ENCODE measurements around the gene NOL12.

Gene NOL12

DNA sequence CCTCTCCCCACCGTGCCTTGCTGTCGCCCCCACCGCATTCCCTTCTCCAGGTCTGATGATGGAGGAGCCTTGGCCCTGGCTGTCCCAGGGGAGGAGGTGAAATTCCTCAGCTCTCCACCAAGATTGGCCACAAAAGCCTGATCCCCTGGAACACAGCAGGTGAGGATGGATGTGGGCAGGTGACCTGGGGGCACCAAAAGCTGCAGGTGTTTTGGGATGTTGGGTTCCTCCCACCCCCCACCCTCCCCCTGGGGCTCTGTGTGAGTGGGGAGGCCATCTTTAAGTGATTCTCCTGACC is 11.3 kb downstream of the NOL12 start:
- H3K27ac ChIP-seq (ENCODE audit: extremely low read depth, low read depth, low read length), result no peak overlapping the region
- POLR2A ChIA-PET, result no interaction called here
- H3K4me1 ChIP-seq (ENCODE audit: control insufficient read depth, insufficient read depth, low read length), result peaks cover 6% of the 10 kb centered on the region
- no peak for TF ChIP-seq ZNF23 (tag by site-specific recombination; IDR thresholded peaks at IDR 0.05; ENCODE audit: borderline replicate concordance)
- no peak for TF ChIP-seq ZNF311 (tag by site-specific recombination; IDR thresholded peaks at IDR 0.05; ENCODE audit: borderline replicate concordance)
- TF ChIP-seq ZBTB48 (tag by site-specific recombination; IDR thresholded peaks at IDR 0.05), result peak; percentile 14; the same call in 1 of the 2 replicates
- TF ChIP-seq WT1 (tag by site-specific recombination; IDR thresholded peaks at IDR 0.05), result no peak
- H3K9me3 ChIP-seq (ENCODE audit: control insufficient read depth, insufficient read depth, low read depth, low read length), result no peaks in the 10 kb centered on the region
- H3K4me3 ChIP-seq (ENCODE audit: low read depth, low read length), result no peak overlapping the region
- H3K36me3 ChIP-seq (ENCODE audit: control insufficient read depth in 2 of 2, insufficient read depth in 1 of 2, low read length in 2 of 2), result peaks cover 7 to 14% of the 10 kb centered on the region in 2 experiments; a peak in 2 of 3 replicates
- CTCF ChIA-PET, result interaction anchor here (0.6 to 3.1 kb wide), 6 partner anchors 10 to 96 kb away, joined by 3 to 13 read pairs (median 3); no protein-coding TSS in a partner anchor

- POLR2A ChIA-PET, result no interaction called here
- Histone ChIP-seq H3K4me1 (ENCODE audit: control insufficient read depth, insufficient read depth, low read length) (peaks cover 3% of the 10 kb centered on the region), H3K36me3 (ENCODE audit: control insufficient read depth in 2 of 2, insufficient read depth in 1 of 2, low read length in 2 of 2) (no peaks in the 10 kb centered on the region)
Measured at GRCh38 chr22:37701141-37701786, 15.1 kb downstream of the NOL12 start.

DNA sequence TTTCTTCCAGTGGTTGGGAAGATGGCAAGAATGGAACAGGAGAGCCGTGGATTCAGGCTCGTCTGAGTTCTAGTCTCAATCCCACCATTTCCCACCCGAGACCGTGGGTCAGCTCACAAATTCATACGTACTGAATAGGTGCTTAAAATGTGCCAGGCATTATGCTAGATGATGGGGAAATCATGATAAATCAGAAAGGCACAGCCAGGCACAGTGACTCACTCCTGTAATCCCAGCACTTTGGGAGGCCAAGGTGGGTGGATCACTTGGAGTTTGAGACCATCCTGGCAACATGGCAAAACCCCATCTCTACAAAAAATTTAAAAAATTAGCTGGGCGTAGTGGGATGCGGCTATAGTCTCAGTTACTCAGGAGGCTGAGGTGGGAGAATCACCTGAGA is 17.8 kb downstream of the NOL12 start:
- TF ChIP-seq YY1 (tag by site-specific recombination; IDR thresholded peaks at IDR 0.05), result no peak
- CTCF ChIA-PET, result interaction anchor here (0.8 kb wide), 1 partner anchor 81 kb away, joined by 3 read pairs; no protein-coding TSS in a partner anchor
- Histone ChIP-seq H3K4me1 (ENCODE audit: control insufficient read depth, insufficient read depth, low read length) (no peaks in the 10 kb centered on the region), H3K36me3 (ENCODE audit: control insufficient read depth in 2 of 2, insufficient read depth in 1 of 2, low read length in 2 of 2) (no peaks in the 10 kb centered on the region), H3K4me3 (ENCODE audit: low read depth, low read length) (no peak overlapping the region), H3K27ac (ENCODE audit: extremely low read depth, low read depth, low read length) (no peak overlapping the region), H3K9me3 (ENCODE audit: control insufficient read depth, insufficient read depth, low read depth, low read length) (no peaks in the 10 kb centered on the region)
- POLR2A ChIA-PET, result no interaction called here

More at GRCh38 chr22:37701141-37701786, 15.1 kb downstream of the NOL12 start:
- TF ChIP-seq ZNF202 (tag by site-specific recombination; IDR thresholded peaks at IDR 0.05; ENCODE audit: borderline replicate concordance) (no peak), ZNF510 (tag by site-specific recombination; IDR thresholded peaks at IDR 0.05; ENCODE audit: insufficient replicate concordance) (no peak), EGR2 (tag by site-specific recombination; IDR thresholded peaks at IDR 0.05; ENCODE audit: low read depth) (no peak), ZNF561 (tag by site-specific recombination; IDR thresholded peaks at IDR 0.05; ENCODE audit: borderline replicate concordance) (no peak), GLIS1 (tag by site-specific recombination; IDR thresholded peaks at IDR 0.05) (no peak), ZNF555 (tag by site-specific recombination; conservative IDR thresholded peaks at IDR 0.05) (no peak), ZNF707 (tag by site-specific recombination; IDR thresholded peaks at IDR 0.05) (no peak), ZNF169 (tag by site-specific recombination; IDR thresholded peaks at IDR 0.05) (no peak), ZNF433 (tag by site-specific recombination; IDR thresholded peaks at IDR 0.05; ENCODE audit: low read depth) (no peak), ZNF140 (tag by site-specific recombination; IDR thresholded peaks at IDR 0.05) (no peak)
- TF ChIP-seq, protein P1, sequence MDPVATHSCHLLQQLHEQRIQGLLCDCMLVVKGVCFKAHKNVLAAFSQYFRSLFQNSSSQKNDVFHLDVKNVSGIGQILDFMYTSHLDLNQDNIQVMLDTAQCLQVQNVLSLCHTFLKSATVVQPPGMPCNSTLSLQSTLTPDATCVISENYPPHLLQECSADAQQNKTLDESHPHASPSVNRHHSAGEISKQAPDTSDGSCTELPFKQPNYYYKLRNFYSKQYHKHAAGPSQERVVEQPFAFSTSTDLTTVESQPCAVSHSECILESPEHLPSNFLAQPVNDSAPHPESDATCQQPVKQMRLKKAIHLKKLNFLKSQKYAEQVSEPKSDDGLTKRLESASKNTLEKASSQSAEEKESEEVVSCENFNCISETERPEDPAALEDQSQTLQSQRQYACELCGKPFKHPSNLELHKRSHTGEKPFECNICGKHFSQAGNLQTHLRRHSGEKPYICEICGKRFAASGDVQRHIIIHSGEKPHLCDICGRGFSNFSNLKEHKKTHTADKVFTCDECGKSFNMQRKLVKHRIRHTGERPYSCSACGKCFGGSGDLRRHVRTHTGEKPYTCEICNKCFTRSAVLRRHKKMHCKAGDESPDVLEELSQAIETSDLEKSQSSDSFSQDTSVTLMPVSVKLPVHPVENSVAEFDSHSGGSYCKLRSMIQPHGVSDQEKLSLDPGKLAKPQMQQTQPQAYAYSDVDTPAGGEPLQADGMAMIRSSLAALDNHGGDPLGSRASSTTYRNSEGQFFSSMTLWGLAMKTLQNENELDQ (tag by site-specific recombination; IDR thresholded peaks at IDR 0.05; ENCODE audit: low read depth), result no peak
- CTCF ChIA-PET, result interaction anchor here (0.6 to 0.7 kb wide), 2 partner anchors 9 to 14 kb away, joined by 3 read pairs; no protein-coding TSS in a partner anchor
- Histone ChIP-seq H3K4me3 (ENCODE audit: low read depth, low read length) (no peak overlapping the region), H3K27ac (ENCODE audit: extremely low read depth, low read depth, low read length) (no peak overlapping the region), H3K9me3 (ENCODE audit: control insufficient read depth, insufficient read depth, low read depth, low read length) (no peaks in the 10 kb centered on the region)

DNA sequence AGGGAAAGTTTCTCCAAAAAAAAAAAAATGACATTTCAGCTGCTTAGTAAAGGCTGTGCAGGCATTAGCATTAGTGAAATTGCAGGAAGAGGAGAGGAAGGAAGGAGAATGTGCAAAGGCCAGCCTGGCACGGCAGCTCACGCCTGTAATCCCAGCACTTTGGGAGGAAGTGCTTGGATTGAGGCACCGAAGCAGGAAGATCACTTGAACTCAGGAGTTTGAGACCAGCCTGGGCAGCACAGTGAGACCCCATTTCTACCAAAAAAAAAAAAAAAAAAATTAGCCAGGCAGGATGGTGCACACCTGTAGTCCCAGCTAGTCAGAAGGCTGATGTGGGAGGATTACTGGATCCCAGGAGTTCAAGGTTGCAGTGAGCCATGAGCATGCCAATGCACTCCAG is 18.5 kb downstream of the NOL12 start:
- TF ChIP-seq ZNF121 (tag by site-specific recombination; IDR thresholded peaks at IDR 0.05), result peak; percentile 87
- no peak for TF ChIP-seq ZNF792 (tag by site-specific recombination; IDR thresholded peaks at IDR 0.05)
- ChIA-PET CTCF (interaction anchor here (0.5 to 0.8 kb wide), 2 partner anchors 81 to 736 kb away, joined by 3 read pairs; no protein-coding TSS in a partner anchor), POLR2A (no interaction called here)
- H3K27ac ChIP-seq (ENCODE audit: extremely low read depth, low read depth, low read length), result no peak overlapping the region
- H3K9me3 ChIP-seq (ENCODE audit: control insufficient read depth, insufficient read depth, low read depth, low read length), result no peaks in the 10 kb centered on the region
- H3K4me1 ChIP-seq (ENCODE audit: control insufficient read depth, insufficient read depth, low read length), result no peaks in the 10 kb centered on the region
- H3K36me3 ChIP-seq (ENCODE audit: control insufficient read depth in 2 of 2, insufficient read depth in 1 of 2, low read length in 2 of 2), result no peaks in the 10 kb centered on the region
- H3K4me3 ChIP-seq (ENCODE audit: low read depth, low read length), result no peak overlapping the region
